ENCODE data around the gene FHIT. TPM values are rescaled to one million over a fixed set of nuclear protein-coding genes. Genes with fewer than 3 reads are reported as not detected.

FHIT gene
- total RNA-seq, 4 donors from 2014 or later = 5.0 to 15.3 (median 8.3) TPM

DNA sequence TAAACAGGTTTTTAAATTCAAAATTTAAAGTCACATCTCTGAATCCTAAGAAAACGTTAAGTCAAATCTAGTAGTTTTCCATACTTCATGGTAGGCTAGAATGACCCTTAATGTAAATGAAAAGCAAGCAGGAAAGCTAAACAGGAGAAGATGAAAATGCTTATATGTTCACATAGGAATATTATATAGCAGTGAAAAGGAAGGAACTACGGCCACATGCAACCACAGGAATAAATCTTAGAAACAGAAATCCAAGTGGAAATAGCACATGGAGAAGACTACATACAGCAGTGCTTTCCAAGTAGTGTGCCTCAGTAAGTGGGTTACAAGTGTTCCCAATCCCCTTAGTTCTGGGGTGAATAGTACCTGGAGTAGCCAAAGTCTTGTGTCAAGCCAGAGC, 296.2 kb downstream of the FHIT start:
- intact Hi-C loops (cut with DNase I; ENCODE audit: low total_unique reads) = loop anchor here (10.0 kb wide), 1 partner anchor 1000 kb away; no protein-coding TSS in a partner anchor
- H3K4me3 ChIP-seq (ENCODE audit: low read depth, poor library complexity, severe bottlenecking) = no peak overlapping the region
- WGBS, 2 donors = 96 to 98% methylated on average over 2 of the region's 2 CpGs
- TF ChIP-seq, protein P1, sequence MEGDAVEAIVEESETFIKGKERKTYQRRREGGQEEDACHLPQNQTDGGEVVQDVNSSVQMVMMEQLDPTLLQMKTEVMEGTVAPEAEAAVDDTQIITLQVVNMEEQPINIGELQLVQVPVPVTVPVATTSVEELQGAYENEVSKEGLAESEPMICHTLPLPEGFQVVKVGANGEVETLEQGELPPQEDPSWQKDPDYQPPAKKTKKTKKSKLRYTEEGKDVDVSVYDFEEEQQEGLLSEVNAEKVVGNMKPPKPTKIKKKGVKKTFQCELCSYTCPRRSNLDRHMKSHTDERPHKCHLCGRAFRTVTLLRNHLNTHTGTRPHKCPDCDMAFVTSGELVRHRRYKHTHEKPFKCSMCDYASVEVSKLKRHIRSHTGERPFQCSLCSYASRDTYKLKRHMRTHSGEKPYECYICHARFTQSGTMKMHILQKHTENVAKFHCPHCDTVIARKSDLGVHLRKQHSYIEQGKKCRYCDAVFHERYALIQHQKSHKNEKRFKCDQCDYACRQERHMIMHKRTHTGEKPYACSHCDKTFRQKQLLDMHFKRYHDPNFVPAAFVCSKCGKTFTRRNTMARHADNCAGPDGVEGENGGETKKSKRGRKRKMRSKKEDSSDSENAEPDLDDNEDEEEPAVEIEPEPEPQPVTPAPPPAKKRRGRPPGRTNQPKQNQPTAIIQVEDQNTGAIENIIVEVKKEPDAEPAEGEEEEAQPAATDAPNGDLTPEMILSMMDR (IDR thresholded peaks at IDR 0.05) = no peak
- no peak for TF ChIP-seq POLR2A (IDR thresholded peaks at IDR 0.05)
- DNase-seq (ENCODE audit: low spot score in 2 of 2) = no peak

DNA sequence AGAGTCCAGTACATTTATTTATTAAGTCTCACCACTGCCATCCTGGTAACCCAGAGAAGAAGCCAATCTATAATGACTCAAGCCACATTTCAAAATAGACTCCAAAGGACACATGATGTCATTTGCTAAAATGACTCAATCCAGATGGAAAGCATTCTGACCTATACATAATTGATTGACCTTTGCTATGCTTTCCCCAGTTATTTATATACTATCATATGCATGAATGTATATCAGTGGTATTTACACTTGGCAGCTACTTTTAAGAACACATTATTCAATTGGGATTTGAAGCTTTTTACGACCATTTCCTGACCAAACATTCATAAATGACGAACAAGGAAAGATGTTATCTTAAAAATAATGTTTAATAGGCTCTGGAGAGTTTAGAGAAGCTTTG, 297.2 kb downstream of the FHIT start:
- WGBS, 2 donors = 25 to 28% methylated on average over 2 of the region's 2 CpGs
- DNase-seq (ENCODE audit: low spot score in 2 of 2) = no peak
- TF ChIP-seq, protein P1 (IDR thresholded peaks at IDR 0.05) = no peak
- no peak for TF ChIP-seq POLR2A (IDR thresholded peaks at IDR 0.05)
- intact Hi-C loops (cut with DNase I; ENCODE audit: low total_unique reads) = loop anchor here (10.0 kb wide), 1 partner anchor 999 kb away; no protein-coding TSS in a partner anchor
- H3K4me3 ChIP-seq (ENCODE audit: low read depth, poor library complexity, severe bottlenecking) = no peak overlapping the region

DNA sequence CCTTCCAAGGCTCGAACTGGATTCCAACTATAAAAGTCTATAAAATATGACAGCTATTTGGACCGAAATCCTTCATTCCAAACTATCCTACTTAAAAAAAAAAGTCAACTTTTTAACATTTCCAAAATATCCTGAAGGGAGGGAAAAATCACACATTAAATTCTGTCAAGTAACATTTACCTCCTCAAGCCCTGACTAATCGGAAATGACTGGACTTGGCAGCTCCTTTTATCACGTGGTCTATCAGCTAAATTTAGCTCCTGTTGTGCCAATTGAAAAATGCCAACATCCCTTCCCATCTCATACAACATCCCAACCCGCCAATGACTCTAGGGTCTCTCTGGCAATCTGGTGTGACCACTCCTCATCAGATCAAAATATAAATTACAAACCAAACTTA, 297.9 kb downstream of the FHIT start:
- no peak overlapping the region for H3K4me3 ChIP-seq (ENCODE audit: low read depth, poor library complexity, severe bottlenecking)
- intact Hi-C loops (cut with DNase I; ENCODE audit: low total_unique reads) = loop anchor here (10.0 kb wide), 1 partner anchor 999 kb away; no protein-coding TSS in a partner anchor
- 36 to 40% methylated on average over 5 of the region's 5 CpGs for WGBS, 2 donors
- no peak for DNase-seq (ENCODE audit: low spot score in 2 of 2)
- TF ChIP-seq, protein P1 (IDR thresholded peaks at IDR 0.05) = no peak
- no peak for TF ChIP-seq POLR2A (IDR thresholded peaks at IDR 0.05)

DNA sequence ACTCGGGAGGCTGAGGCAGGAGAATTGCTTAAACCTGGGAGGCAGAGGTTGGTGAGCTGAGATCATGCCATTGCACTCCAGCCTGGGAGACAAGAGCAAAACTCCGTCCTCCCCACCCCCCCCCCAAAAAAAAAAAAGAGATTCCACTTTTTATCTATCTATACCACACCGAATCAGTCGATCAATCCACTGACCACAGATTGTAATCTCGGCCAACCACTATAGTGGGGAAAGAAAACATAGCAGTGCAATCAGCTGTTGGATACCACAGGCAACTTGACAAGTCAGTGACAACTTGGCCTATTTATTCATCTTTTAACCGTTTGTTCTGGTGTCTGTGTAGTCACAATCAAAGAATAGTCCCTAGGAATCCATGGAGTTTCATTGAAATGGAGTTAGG, 299.2 kb downstream of the FHIT start:
- DNase-seq (ENCODE audit: low spot score in 2 of 2) = no peak
- no peak overlapping the region for H3K4me3 ChIP-seq (ENCODE audit: low read depth, poor library complexity, severe bottlenecking)
- intact Hi-C loops (cut with DNase I; ENCODE audit: low total_unique reads) = loop anchor here (10.0 kb wide), 1 partner anchor 997 kb away; no protein-coding TSS in a partner anchor
- 71 to 74% methylated on average over 6 of the region's 6 CpGs for WGBS, 2 donors
- TF ChIP-seq, protein P1 (IDR thresholded peaks at IDR 0.05) = no peak
- no peak for TF ChIP-seq POLR2A (IDR thresholded peaks at IDR 0.05)

DNA sequence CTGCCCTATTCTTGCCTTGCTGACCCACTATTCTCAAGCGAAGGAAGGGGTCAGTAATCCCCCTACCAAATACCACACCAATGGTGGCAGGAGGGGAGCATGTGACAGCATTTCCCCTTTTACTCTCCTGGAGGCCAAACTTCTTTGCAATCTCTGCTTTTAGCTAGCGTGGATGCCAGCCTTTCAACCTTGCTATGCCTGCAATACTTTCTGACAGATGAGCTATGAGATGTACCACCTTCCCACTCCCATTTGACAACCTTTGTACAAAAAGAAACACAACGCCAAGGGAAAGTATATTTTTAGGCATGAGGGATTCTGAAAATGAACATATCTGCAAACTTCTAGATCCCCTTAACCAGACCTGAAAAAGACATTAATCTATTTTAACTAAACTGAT, 302.1 kb downstream of the FHIT start:
- DNase-seq (ENCODE audit: low spot score in 2 of 2) = no peak
- no peak for TF ChIP-seq POLR2A (IDR thresholded peaks at IDR 0.05)
- intact Hi-C loops (cut with DNase I; ENCODE audit: low total_unique reads) = no loop called here
- no peak overlapping the region for H3K4me3 ChIP-seq (ENCODE audit: low read depth, poor library complexity, severe bottlenecking)
- 71 to 79% methylated on average over 3 of the region's 3 CpGs for WGBS, 2 donors

DNA sequence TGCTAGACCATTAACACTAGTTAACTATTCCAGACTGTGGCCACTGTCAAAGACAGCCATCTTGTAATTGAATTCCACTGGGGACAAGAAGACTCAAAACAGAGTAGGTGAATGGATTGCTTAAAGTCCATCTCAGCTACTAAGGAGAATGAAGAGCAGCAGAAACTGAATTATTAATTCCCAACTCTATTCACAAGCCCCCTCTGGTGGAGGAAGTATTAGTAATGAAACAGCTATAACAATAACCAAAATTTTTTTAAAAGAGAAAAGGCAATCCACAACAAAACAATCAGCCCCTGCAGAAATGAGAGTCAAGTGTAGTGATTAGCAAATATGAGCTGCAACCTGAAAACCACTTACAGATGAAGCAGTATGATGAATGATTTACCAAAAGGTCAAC, 302.8 kb downstream of the FHIT start:
- no peak for TF ChIP-seq POLR2A (IDR thresholded peaks at IDR 0.05)
- TF ChIP-seq, protein P1 (IDR thresholded peaks at IDR 0.05) = no peak
- H3K4me3 ChIP-seq (ENCODE audit: low read depth, poor library complexity, severe bottlenecking) = no peak overlapping the region
- intact Hi-C loops (cut with DNase I; ENCODE audit: low total_unique reads) = no loop called here
- no peak for DNase-seq (ENCODE audit: low spot score in 2 of 2)
